Kidney epithelial cell (primary cell): Measurements from ENCODE around the gene SOAT1. TPM values are rescaled to one million over a fixed set of nuclear protein-coding genes. Genes with fewer than 3 reads are reported as not detected.

Experiments
- DNase-seq: peaks from one replicate; pipeline ENCODE4 v3.0.0-alpha.2; 2010; ENCODE audit warnings: low read depth
- H3K27me3 ChIP-seq: 2 replicates; pipeline ENCODE4 v1.6.0; 2011; ENCODE audit warnings: low read length; ENCODE audit not compliant: control insufficient read depth, insufficient read depth
- H3K36me3 ChIP-seq: 2 replicates; pipeline ENCODE4 v1.5.1; 2011; ENCODE audit warnings: low read length; ENCODE audit not compliant: control insufficient read depth, insufficient read depth
- H3K4me3 ChIP-seq: 2 replicates; pipeline ENCODE4 v1.5.1; 2011; ENCODE audit warnings: low read depth, mild to moderate bottlenecking, control low read depth, low read length
- CTCF ChIP-seq: IDR thresholded peaks from 2 replicates; pipeline ENCODE4 v1.5.1; 2011; ENCODE audit warnings: mild to moderate bottlenecking, moderate library complexity, low read length, control low read depth, inconsistent platforms; ENCODE audit not compliant: insufficient read depth, poor library complexity, severe bottlenecking
- total RNA-seq: library from RNA; depleted of rRNA; stranded (reverse); fragments of >200 nt; gene quantifications from 2 replicates; pipeline ENCODE4 v1.2.3, GENCODE V29; 2015

SOAT1 gene
- total RNA-seq, 1 donor from 2014 or later, result 38.1 TPM

- TF ChIP-seq CTCF, result no peak
- Histone ChIP-seq H3K36me3 (peaks cover 1% of the 10 kb centered on the region), H3K4me3 (no peak overlapping the region), H3K27me3 (no peaks in the 10 kb centered on the region)
- DNase-seq, result no peak
Observed at GRCh38 chr1:179323436-179323835, 29.8 kb downstream of the SOAT1 start.

GRCh38 chr1:179325836-179326235 is 32.2 kb downstream of the SOAT1 start:
- no peak for DNase-seq
- H3K4me3 ChIP-seq, result no peak overlapping the region
- TF ChIP-seq CTCF, result no peak
- no peaks in the 10 kb centered on the region for H3K27me3 ChIP-seq
- peaks cover 1% of the 10 kb centered on the region for H3K36me3 ChIP-seq

DNA sequence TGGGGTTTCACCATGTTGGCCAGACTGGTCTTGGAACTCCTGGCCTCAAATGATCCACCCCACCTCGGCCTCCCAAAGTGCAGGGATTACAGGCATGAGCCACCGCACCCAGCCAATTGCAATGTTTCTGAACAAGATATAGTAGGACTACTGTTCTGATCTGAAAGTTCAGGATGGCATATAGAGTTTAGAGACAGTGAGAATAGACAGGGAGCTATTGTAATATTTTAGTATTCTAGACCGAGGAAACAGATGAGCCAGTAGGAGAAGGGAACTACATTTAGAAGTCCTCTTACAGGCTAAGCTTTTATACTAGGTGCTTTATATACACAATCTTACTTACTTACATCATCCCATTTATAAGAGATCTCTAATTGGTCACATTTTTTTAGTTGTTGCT is 33.1 kb downstream of the SOAT1 start:
- H3K27me3 ChIP-seq, result no peaks in the 10 kb centered on the region
- no peak overlapping the region for H3K4me3 ChIP-seq
- no peak for DNase-seq
- no peaks in the 10 kb centered on the region for H3K36me3 ChIP-seq
- no peak for TF ChIP-seq CTCF

DNA sequence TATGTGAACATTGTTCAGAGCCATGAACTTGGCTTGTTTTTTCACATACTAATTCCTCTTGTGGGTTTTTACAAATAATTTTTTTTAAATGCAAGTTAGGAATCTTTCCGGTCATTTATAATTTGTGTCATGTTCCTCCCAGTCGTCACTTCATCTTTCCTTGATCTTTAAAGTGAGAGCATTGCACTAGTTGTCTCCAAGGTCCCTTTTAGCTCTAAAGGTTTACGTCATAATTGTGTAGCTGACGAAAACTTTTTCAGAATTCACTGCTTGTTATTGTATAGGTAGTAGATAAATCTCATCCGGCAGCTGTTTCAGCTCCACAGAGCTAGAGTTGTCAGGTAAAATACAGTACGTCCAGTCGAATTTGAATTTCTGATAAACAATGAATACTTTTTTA is 33.6 kb downstream of the SOAT1 start:
- Histone ChIP-seq H3K27me3 (no peaks in the 10 kb centered on the region), H3K4me3 (no peak overlapping the region), H3K36me3 (no peaks in the 10 kb centered on the region)
- DNase-seq, result no peak
- TF ChIP-seq CTCF, result no peak

- no peaks in the 10 kb centered on the region for H3K27me3 ChIP-seq
- TF ChIP-seq CTCF, result no peak
Observed at GRCh38 chr1:179327679-179328078, 34.1 kb downstream of the SOAT1 start.

GRCh38 chr1:179329862-179330261 is 36.3 kb downstream of the SOAT1 start:
- Histone ChIP-seq H3K4me3 (no peak overlapping the region), H3K36me3 (no peaks in the 10 kb centered on the region), H3K27me3 (no peaks in the 10 kb centered on the region)
- DNase-seq, result no peak
- no peak for TF ChIP-seq CTCF

More at GRCh38 chr1:179327679-179328078, 34.1 kb downstream of the SOAT1 start:
- Histone ChIP-seq H3K4me3 (no peak overlapping the region), H3K36me3 (no peaks in the 10 kb centered on the region)
- DNase-seq, result no peak
